Lower leg skin (tissue), 4 donors: ENCODE results near the gene COIL. TPM values are rescaled to one million over a fixed set of nuclear protein-coding genes. Genes with fewer than 3 reads are reported as not detected.

Experiments
- DNase-seq, 2 donors: peaks; one replicate each; pipeline ENCODE4 v3.0.0-alpha.2; 2019; ENCODE audit warnings: low spot score in 2 of 2
- H3K4me3 ChIP-seq: fragments of 200-600 bp; sonication (generic); 2 replicates; pipeline ENCODE4 v1.5.1; 2017; ENCODE audit warnings: mild to moderate bottlenecking, low read depth; ENCODE audit not compliant: poor library complexity, severe bottlenecking
- CTCF ChIP-seq, 3 donors: fragments of 450-650 bp; IDR thresholded peaks; one replicate each; pipeline ENCODE4 v1.5.1; 2016; ENCODE audit warnings: antibody characterized with exemption in 3 of 3, mild to moderate bottlenecking in 3 of 3, moderate library complexity in 2 of 3
- POLR2A ChIP-seq, 2 donors: fragments of 450-650 bp; IDR thresholded peaks; one replicate each; pipeline ENCODE4 v1.6.1; 2016 to 2017; ENCODE audit warnings: antibody characterized with exemption in 2 of 2, mild to moderate bottlenecking in 1 of 2, moderate library complexity in 1 of 2
- WGBS, 2 donors: methylation state at CpG; one replicate each; pipeline ENCODE4 v1.1.5; 2018; 5-methylcytosine and 5-hydroxymethylcytosine counted together
- intact Hi-C: fragments of 100-400 bp; cut with DNase I; formaldehyde crosslinking; loops from one replicate; pipeline ENCODE4 v1.15.0; 2023; ENCODE audit warnings: low total_unique reads
- total RNA-seq, 4 donors: library from RNA; depleted of rRNA; stranded (reverse); fragments of >200 nt; gene quantifications; one replicate each; pipeline ENCODE4 v1.1.0, GENCODE V29; 2016

The COIL gene
- total RNA-seq, 4 donors from 2014 or later: 11.5 to 17.3 (median 13.5) TPM

GRCh38 chr17:56902348-56902747, 58.5 kb downstream of the COIL start:
- TF ChIP-seq POLR2A (IDR thresholded peaks at IDR 0.05) (no peak), CTCF (IDR thresholded peaks at IDR 0.05) (no peak)
- peak in 1 of 2 donors; percentile 80 for DNase-seq
- WGBS, 2 donors: 86 to 91% methylated on average over 4 of the region's 4 CpGs
- no peak overlapping the region for H3K4me3 ChIP-seq
- intact Hi-C loops: no loop called here

GRCh38 chr17:56899403-56899802, 61.4 kb downstream of the COIL start:
- no peak for TF ChIP-seq POLR2A (IDR thresholded peaks at IDR 0.05)
- TF ChIP-seq CTCF (IDR thresholded peaks at IDR 0.05): no peak
- H3K4me3 ChIP-seq: no peak overlapping the region
- 97% methylated on average over 7 of the region's 7 CpGs for WGBS, 2 donors
- intact Hi-C loops: no loop called here
- peak in 1 of 2 donors; percentile 34 for DNase-seq

- intact Hi-C loops: no loop called here
- DNase-seq: peak in 1 of 2 donors; percentile 69
- WGBS, 2 donors: 82 to 84% methylated on average over 8 of the region's 9 CpGs
- H3K4me3 ChIP-seq: no peak overlapping the region
- TF ChIP-seq CTCF (IDR thresholded peaks at IDR 0.05) (no peak), POLR2A (IDR thresholded peaks at IDR 0.05) (no peak)
Measured at GRCh38 chr17:56898874-56899273, 62.0 kb downstream of the COIL start.

- DNase-seq: peak in 1 of 2 donors; percentile 56
- no peak for TF ChIP-seq CTCF (IDR thresholded peaks at IDR 0.05)
- TF ChIP-seq POLR2A (IDR thresholded peaks at IDR 0.05): no peak
- H3K4me3 ChIP-seq: no peak overlapping the region
- 92 to 94% methylated on average over 14 of the region's 14 CpGs for WGBS, 2 donors
- intact Hi-C loops: no loop called here
Measured at GRCh38 chr17:56897646-56898424, 63.0 kb downstream of the COIL start.

GRCh38 chr17:56896968-56897359, 63.9 kb downstream of the COIL start:
- 89 to 95% methylated on average over 4 of the region's 4 CpGs for WGBS, 2 donors
- peak in 1 of 2 donors; percentile 69 for DNase-seq
- no peak overlapping the region for H3K4me3 ChIP-seq
- intact Hi-C loops: no loop called here
- TF ChIP-seq CTCF (IDR thresholded peaks at IDR 0.05) (no peak), POLR2A (IDR thresholded peaks at IDR 0.05) (no peak)
